Measurements from ENCODE around the gene MEI4.
"Not testable (repeated sequence)": the region's sequence is repeated elsewhere in the genome, so short reads cannot be mapped to it uniquely, and the experiment has no call there.

GRCh38 chr6:77833749-77834148 is 180.9 kb downstream of the MEI4 start:
- TF ChIP-seq CTCF, POLR2A (IDR thresholded peaks at IDR 0.05): not testable (repeated sequence)
